Thyroid gland (tissue), 4 donors: ENCODE data around the gene SOX10. TPM values are rescaled to one million over a fixed set of nuclear protein-coding genes. Genes with fewer than 3 reads are reported as not detected.

Experiments
- DNase-seq, 2 donors: peaks; one replicate each; pipeline ENCODE4 v3.0.0-alpha.2; 2019
- H3K27ac ChIP-seq, 3 donors: fragments of 200-600 bp; sonication (generic); 1 replicate in 2 of 3; 2 replicates in 1 of 3; pipeline ENCODE4 v1.5.1; 2016 to 2019; ENCODE audit warnings: mild to moderate bottlenecking in 1 of 3, moderate library complexity in 1 of 3
- H3K27me3 ChIP-seq: fragments of 200-600 bp; sonication (generic); one replicate; pipeline ENCODE4 v1.5.1; 2019
- H3K36me3 ChIP-seq, 2 donors: fragments of 200-600 bp; sonication (generic); one replicate each; pipeline ENCODE4 v1.5.1; 2016 to 2019
- H3K4me1 ChIP-seq, 2 donors: fragments of 200-600 bp; sonication (generic); one replicate each; pipeline ENCODE4 v1.5.1; 2017 to 2019
- H3K4me3 ChIP-seq, 3 donors: fragments of 200-600 bp; sonication (generic); replicated peaks in 1 of 3; 1 replicate in 2 of 3; 2 replicates in 1 of 3; pipeline ENCODE4 v1.5.1; 2016; ENCODE audit warnings: mild to moderate bottlenecking in 1 of 3
- H3K9me3 ChIP-seq: fragments of 200-600 bp; sonication (generic); one replicate; pipeline ENCODE4 v1.5.1; 2017
- POLR2A ChIP-seq, 2 donors: fragments of 450-650 bp; IDR thresholded peaks; one replicate each; pipeline ENCODE4 v1.6.1; 2017; ENCODE audit warnings: antibody characterized with exemption in 2 of 2, mild to moderate bottlenecking in 2 of 2, moderate library complexity in 1 of 2
- WGBS, 2 donors: methylation state at CpG; one replicate each; pipeline ENCODE4 v1.1.5; 2017; 5-methylcytosine and 5-hydroxymethylcytosine counted together
- intact Hi-C: fragments of 100-400 bp; cut with DNase I; formaldehyde crosslinking; loops from one replicate; pipeline ENCODE4 v1.15.1; 2023
- total RNA-seq, 4 donors: library from RNA; depleted of rRNA; stranded (reverse); fragments of >200 nt; gene quantifications; one replicate each; pipeline ENCODE4 v1.2.3, GENCODE V29; 2016
- TF ChIP-seq, protein P1 (sequence below), 6 experiments: fragments of 200-600 bp in 3 of 6; fragments of 450-650 bp in 3 of 6; sonication (generic) in 3 of 6; IDR thresholded peaks; one replicate each; pipeline ENCODE4 v1.5.1; 2016 to 2019; ENCODE audit warnings: antibody characterized with exemption in 6 of 6, mild to moderate bottlenecking in 2 of 6, inconsistent platforms in 1 of 6, moderate library complexity in 1 of 6

Gene SOX10
- total RNA-seq, 4 donors from 2014 or later, result 0.34 TPM; not detected in 3

DNA sequence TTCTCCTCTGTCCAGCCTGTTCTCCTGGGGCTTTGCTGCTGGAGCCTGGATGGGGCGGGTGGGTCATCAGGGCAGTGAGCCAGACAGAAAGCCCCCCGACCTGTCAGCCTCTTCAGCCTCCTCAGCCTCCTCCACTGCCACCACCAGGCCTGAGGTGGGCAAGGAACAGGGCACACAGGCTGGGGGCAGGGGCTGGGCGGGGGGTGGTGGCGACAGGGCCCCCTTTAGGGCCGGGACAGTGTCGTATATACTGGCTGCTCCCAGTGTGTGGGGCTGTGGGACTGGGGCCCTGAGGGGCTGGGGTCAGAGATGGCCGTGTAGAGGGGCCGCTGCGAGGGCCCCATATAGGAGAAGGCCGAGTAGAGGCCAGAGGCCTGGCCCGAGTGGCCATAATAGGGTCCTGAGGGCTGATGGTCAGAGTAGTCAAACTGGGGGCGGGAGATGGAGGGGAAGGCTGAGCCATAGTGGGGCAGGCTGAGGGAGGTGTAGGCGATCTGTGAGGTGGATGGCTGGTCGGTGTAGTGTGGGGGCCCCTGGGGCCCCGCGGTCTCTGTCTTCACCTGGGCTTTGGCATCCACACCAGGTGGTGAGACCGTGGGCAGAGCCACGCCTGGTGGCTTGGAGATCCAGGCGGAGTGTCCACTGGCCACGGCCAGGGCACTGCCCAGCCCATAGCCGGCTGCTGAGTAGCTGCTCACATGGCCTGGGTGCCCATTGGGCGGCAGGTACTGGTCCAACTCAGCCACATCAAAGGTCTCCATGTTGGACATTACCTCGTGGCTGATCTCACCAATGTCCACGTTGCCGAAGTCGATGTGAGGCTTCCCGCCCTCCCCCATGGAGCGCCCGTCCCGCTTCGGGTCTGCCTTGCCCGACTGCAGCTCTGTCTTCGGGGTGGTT, 10.8 kb downstream of the SOX10 start:
- DNase-seq, result no peak
- intact Hi-C loops, result no loop called here
- TF ChIP-seq, protein P1, sequence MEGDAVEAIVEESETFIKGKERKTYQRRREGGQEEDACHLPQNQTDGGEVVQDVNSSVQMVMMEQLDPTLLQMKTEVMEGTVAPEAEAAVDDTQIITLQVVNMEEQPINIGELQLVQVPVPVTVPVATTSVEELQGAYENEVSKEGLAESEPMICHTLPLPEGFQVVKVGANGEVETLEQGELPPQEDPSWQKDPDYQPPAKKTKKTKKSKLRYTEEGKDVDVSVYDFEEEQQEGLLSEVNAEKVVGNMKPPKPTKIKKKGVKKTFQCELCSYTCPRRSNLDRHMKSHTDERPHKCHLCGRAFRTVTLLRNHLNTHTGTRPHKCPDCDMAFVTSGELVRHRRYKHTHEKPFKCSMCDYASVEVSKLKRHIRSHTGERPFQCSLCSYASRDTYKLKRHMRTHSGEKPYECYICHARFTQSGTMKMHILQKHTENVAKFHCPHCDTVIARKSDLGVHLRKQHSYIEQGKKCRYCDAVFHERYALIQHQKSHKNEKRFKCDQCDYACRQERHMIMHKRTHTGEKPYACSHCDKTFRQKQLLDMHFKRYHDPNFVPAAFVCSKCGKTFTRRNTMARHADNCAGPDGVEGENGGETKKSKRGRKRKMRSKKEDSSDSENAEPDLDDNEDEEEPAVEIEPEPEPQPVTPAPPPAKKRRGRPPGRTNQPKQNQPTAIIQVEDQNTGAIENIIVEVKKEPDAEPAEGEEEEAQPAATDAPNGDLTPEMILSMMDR (IDR thresholded peaks at IDR 0.05), result no peak
- no peak for TF ChIP-seq POLR2A (IDR thresholded peaks at IDR 0.05)
- no peaks in the 10 kb centered on the region for H3K4me1 ChIP-seq
- no peaks in the 10 kb centered on the region for H3K9me3 ChIP-seq
- 93 to 95% methylated on average over 25 to 29 of the region's 33 CpGs for WGBS, 2 donors
- H3K27me3 ChIP-seq, result no peaks in the 10 kb centered on the region
- no peak overlapping the region for H3K27ac ChIP-seq
- H3K36me3 ChIP-seq, result peaks cover 0 to 8% of the 10 kb centered on the region in 2 donors
- no peak overlapping the region for H3K4me3 ChIP-seq

DNA sequence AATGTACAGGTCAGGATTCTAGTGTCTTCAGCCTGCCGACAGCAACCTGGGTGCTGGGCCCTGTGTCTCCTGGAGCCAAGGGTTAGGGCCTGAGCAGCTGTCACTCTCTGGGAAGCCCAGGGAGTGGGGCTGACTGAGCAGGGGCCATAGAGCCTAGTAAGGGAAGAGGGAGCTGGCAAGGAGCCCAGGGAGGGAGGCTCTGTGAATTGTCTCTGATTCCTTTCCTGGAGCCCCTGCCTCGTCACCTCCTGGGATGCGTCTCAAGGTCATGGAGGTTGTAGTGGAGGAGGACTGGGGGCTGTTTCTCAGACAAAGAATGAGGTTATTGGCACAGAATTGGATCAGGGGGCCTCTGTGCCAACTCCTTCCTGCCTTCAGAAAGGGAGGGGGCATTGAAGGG, 11.8 kb downstream of the SOX10 start:
- Histone ChIP-seq H3K4me3 (no peak overlapping the region), H3K27me3 (no peaks in the 10 kb centered on the region), H3K36me3 (peaks cover 10 to 18% of the 10 kb centered on the region in 2 donors), H3K4me1 (no peaks in the 10 kb centered on the region), H3K27ac (no peak overlapping the region), H3K9me3 (no peaks in the 10 kb centered on the region)
- TF ChIP-seq POLR2A (IDR thresholded peaks at IDR 0.05), result no peak
- TF ChIP-seq, protein P1 (IDR thresholded peaks at IDR 0.05), result no peak
- intact Hi-C loops, result no loop called here
- no peak for DNase-seq
- 59 to 74% methylated on average over 3 of the region's 3 CpGs for WGBS, 2 donors

DNA sequence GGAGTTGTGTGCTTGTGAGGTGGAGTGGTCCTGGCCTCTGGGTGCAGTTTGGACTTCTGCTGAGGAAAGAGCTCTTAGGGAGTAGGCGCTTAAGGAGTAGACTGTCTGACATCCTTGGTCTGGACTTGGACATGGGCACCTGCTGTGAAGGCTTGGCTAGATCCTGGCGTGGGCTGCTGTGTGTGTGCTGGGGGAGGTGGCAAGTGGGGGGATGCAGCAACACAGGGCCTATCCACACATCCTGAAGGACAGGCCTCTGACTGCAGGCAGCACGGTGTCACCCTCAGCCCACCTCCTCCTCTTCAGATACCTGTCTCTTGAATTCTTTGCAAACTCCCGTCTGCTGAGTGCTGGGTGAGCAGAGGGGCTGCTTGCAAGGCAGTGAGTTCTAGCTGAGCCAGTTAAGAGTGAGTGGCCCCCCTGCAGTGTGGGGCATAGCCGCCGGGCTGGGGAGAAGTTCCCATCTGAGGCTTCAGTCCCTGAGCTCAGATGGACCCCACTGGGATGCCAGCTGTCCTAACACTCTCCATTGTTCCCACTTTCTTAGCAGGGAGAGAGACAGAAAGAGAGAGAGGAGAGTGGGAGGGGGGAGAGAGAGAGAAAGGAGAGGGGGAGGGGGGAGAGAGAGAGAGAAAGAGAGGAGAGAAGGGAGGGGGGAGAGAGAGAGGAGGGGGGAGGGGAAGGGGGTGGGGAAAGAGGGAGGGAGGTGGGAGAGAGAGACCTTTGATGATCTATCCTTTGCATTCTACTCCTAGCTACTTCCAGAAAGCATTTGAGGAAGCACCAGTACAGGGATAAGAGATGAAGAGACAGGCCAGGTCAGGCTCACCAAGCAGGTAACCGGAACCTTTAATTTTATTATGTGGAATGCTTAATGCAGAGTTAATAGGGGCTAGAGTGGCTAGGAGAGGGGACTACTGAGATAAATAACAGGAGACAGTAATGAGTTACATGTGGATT, 12.6 kb downstream of the SOX10 start:
- TF ChIP-seq, protein P1 (IDR thresholded peaks at IDR 0.05), result no peak
- no peak for TF ChIP-seq POLR2A (IDR thresholded peaks at IDR 0.05)
- H3K27me3 ChIP-seq, result no peaks in the 10 kb centered on the region
- no peak for DNase-seq
- intact Hi-C loops, result no loop called here
- peaks cover 18 to 25% of the 10 kb centered on the region in 2 donors for H3K36me3 ChIP-seq
- 83% methylated on average over 7 of the region's 7 CpGs for WGBS, 2 donors
- H3K4me1 ChIP-seq, result no peaks in the 10 kb centered on the region
- no peaks in the 10 kb centered on the region for H3K9me3 ChIP-seq
- H3K4me3 ChIP-seq, result no peak overlapping the region
- H3K27ac ChIP-seq, result no peak overlapping the region

DNA sequence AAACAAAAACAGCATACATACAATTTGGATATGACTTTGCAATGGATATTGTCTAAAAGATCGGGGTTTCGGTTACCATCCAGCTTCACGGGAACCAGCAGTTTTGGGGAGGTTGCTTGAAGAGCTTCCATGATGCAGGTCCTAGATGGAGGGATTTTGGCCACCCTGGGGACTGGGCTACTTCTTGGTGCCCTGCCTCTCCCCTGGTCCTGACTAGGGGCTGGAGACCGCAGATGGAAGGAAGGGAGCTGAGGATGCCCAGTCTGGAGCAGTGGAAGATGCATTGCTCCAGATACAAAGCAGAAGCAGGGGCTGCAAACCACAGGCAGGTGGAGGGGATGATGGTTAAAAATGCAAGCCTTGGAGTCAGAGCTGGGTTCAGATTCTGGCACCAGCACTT, 13.5 kb downstream of the SOX10 start:
- intact Hi-C loops, result no loop called here
- Histone ChIP-seq H3K9me3 (no peaks in the 10 kb centered on the region), H3K36me3 (peaks cover 19 to 33% of the 10 kb centered on the region in 2 donors), H3K4me1 (no peaks in the 10 kb centered on the region), H3K27ac (no peak overlapping the region), H3K4me3 (no peak overlapping the region), H3K27me3 (no peaks in the 10 kb centered on the region)
- 95 to 97% methylated on average over 3 to 4 of the region's 4 CpGs for WGBS, 2 donors
- TF ChIP-seq, protein P1 (IDR thresholded peaks at IDR 0.05), result no peak
- TF ChIP-seq POLR2A (IDR thresholded peaks at IDR 0.05), result no peak
- DNase-seq, result no peak
